CD4-positive, alpha-beta T cell treated with Interleukin-12 subunit alpha and Interleukin-12 subunit beta, for 1 hour (primary cell): ENCODE data around the gene TNNC1.

Source experiments
- DNase-seq: peaks from one replicate; pipeline ENCODE4 v3.0.0-alpha.2; 2020

TNNC1 gene

DNA sequence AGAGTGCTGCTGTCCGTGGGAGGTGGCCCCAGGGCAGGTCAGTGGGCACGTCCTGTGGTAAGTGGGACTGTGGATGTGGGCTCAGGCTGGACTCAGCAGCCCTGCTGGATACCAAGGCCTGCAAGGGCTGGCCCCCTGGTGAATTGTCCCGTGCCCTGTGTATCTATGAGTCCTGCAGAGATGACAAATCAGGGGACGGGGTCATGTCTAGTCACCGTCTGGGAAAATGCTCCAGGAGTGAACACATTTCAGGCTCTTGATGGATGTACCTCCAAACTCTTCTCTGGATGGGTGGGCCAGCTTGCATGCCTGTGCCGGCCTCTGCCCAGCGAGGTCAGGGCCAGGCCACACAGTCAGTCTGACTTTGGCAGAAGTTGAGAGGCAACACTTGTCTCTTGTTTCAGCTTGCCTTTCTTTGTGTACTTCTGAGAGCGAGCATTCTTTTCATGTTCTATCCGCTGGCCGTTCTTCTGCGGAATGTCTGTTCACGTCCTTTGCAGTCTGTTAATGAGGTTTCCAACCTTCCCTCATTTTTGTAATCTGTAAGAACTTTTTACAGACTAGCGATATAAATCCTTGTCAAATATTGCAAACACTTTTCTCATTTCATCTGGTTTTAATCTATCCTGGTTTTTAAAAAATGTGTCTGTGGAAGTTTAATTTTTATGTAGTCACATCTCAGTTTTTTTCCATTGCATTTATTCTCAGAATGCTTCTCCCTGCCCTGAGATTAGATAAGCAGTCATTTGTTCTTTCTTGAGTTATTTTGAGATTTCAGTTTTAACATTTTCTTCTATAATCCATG is 29.9 kb upstream of the TNNC1 start:
- no peak for DNase-seq

DNA sequence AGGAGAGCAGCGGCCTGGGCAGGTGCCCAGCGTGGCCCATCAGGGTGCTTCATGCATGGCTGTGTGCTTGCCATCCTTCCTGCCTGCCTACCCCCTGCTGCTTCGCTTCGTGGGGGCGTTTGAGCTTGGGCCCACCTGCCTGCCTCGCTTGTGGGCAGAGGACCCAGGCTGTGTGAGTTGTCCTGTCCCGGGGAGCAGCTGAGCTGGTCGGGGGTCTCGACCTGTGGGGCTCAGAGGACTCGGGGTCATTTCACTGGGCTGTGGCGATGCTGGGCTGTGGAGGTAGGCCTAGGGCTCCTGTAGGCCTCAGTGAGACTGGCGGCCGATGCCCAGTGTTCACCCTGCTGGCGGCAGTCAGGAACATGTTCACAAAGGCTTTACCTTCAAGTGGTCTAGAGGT is 29.2 kb upstream of the TNNC1 start:
- DNase-seq: no peak

DNA sequence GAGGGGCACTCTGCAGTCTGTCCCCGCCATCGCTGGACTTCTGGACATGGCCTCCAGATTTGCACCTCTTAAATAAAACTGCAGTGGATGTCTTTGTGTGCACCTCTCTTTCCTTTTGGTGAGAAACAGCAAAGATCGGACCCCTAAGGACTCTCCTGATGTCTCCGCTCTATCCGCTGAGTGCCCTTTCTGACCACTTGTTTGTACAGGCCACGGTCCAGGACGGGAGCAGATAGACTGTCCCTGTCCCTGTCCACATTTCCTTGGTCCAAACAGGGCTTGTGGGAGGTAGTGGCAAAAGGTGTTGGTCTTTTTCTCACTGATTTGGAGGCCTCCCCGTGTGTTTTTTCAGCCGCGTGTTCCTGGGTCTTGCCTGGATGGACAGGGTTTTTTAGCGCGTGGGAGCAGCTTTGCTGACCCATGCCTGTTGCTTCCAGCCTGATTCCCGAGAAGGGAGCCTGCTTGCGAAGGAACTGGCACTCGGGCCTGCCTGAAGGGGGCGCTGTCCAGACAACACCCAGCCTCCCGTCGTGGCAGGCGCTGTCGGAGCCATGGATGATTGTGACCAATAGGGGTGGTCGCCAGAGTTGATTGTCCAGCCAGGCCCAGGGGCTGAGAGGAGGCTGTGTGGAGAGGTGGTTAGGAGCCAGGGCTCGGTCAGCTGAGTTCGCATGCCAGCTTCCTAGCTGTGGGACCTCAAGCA is 28.1 kb upstream of the TNNC1 start:
- no peak for DNase-seq

DNA sequence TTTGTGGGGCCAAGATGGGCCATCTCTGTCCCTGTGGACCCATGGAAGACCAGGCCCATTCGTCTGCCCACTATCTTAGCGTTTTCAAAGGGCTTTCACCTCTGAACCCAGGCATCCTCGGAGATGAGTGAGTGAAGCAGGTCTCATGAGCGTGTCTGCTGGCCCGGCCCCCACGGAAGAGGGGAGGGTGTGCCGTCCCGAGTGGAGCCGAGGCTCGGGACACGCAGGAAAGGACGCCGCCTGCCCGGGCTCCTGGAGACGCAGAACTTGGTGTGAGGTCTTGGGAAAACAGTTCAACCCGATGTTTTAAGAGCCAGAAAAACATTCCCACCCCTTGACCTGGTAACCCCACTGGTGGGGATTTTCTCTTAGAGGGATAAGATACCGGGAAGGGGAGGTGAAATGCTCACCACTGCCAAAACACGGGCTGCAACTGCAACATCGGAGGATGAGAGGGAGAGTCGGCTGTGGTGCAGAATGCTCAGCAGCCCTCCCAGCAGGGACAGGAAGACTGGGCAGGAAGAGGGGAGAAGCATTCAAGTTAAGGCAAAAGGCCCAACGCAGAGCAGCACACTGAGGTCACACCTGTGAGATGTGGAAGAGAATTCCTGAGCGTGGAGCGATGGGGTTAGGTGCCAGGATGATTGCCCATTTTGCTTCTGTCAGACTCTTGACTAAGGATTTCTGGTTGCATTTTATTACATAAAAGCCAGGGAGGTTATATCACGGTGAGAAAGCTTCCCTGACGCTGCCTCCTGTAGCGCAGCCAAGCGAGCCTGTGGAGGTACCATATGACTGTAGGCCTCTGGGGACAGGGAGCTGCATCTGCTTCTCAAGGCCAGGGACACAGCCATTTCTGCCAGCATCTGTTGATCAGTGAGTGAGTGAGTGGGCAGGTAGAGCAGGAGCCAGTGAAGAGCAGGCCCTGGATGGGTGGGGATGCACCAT is 27.2 kb upstream of the TNNC1 start:
- DNase-seq: no peak

DNA sequence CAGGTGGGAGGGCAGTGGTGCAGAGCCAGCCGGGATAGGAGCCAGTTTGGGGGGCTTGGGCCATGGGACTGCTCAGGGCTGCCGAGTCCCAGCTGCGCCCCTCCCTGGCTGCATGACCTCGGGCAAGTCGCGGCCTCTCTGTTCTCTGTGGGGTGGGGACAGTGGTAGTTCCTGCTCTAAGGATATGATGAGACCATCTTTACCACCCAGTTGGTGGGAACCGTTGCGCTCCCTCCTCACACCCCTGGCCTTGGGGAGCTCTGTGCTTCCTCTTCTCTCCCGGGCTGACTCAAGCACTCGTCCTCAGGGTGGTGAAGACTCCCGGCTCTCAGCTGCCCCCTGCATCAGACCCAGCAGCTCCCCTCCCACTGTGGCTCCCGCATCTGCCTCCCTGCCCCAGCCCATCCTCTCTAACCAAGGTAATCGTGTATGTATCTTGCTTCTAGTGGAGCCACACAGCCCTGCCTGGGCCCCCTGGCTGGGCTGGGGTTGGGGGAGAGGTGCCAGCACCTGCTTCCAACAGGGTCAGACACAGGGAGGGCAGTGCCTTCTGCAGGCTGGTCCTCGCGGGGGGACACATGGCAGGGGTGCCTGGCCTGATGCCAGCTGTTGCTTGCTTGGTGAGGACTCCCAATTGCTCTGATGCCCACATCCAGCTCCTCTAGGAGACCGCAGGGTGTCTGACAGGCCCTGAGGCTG is 26.2 kb upstream of the TNNC1 start:
- DNase-seq: no peak

DNA sequence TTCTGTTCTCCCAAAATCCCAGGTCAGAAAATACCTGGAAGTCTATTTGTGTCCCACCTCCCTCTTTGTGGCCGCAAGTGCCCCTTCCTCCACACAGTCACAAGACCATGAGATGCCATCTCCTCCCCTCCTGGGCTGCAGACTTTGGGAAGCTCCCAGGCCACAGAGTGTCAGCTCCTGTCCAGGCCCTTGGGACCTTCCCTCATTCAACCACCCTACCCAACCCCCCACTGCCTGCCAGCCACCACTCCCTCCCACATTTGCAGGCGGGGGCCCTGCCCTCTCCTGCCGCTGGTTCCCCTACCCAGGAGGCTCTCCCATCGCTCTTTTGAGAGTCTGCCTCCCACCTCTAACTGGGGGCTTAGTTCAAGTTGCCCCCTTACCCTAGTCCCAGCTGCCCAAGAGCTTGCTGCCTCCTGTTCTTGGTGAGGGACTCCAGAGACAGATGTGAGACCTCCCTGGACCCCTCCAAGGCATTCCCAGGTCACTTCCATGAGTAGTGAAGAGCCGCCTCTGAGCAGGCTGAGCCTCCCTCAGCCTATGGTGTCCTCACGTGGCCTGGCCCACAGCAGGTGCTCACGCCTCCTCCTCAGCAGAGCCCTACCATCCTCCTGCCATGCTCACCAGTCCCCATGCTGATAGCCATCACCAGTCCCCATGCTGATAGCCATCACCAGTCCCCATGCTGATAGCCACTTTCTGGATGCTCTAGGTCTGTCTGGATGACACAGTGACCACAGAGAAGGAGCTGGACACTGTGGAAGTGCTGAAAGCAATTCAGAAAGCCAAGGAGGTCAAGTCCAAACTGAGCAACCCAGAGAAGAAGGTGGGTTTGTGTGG is 25.4 kb upstream of the TNNC1 start:
- no peak for DNase-seq

DNA sequence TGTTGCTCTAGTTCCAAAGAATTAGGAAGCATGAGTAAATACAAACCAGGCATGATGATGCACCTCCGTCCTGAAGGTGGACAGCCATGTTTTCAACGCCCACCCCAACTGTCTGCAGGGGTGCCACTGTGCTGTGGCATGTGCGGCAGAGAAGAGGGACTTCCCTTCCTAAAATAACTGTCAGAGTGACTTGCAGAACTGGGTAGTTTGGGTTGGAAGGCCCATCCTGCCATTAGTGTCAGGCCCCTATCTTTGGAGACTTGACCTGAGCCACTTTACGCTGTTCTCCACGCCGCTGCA is 23.9 kb upstream of the TNNC1 start:
- DNase-seq: no peak

DNA sequence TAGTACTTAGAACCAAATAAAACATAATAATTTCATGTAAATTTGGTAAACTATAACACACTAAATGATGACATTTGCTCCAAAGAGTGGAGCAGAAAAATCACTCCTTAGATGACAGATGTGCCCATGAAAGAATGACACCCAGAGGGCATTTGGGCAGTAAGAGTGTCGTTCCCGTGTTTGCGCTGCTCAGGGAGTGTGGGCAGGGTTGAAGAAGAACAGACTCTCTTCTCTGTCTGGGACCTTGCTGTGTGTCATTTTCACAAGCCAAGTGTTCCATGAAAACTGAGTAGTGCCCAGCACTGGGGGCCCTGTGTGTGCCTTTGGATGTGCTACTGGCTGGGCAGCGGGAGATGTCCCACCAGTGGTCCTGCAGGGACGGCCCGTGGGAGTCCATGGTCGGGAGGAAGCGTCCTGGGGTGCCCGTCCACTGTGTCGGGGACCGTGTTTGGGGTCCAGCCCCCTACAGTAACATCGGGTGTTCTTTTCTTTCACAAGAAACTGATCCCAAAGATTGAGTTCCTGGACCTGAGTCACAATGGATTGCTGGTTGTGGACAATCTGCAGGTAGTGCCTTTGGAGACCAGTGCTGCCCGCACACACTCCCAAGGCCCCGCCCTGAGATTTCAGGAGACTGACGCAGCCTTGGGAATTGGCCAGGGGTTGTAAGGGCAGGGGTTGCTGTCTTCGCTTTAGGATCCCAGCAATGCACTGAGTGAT is 23.4 kb upstream of the TNNC1 start:
- DNase-seq: no peak

DNA sequence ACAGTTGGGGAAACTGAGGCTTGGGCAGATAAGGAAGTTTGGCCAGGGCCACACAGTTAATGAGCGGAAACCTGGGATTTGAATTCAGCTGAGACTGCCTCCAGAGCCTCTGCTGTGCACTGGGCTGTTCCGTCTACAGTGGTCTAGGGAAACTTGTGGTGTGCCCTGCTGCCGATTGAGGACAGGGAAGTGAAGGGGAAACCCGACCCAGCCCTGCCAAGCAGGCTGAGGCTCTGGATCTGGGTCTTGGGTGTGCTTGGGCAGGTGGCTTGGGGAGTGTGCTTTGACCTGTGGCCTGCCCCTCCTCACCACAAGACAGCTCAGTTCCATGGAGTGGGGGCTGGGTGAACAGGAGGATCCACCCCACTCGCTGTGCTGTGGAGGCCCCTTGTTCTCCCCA is 19.2 kb upstream of the TNNC1 start:
- DNase-seq: no peak

DNA sequence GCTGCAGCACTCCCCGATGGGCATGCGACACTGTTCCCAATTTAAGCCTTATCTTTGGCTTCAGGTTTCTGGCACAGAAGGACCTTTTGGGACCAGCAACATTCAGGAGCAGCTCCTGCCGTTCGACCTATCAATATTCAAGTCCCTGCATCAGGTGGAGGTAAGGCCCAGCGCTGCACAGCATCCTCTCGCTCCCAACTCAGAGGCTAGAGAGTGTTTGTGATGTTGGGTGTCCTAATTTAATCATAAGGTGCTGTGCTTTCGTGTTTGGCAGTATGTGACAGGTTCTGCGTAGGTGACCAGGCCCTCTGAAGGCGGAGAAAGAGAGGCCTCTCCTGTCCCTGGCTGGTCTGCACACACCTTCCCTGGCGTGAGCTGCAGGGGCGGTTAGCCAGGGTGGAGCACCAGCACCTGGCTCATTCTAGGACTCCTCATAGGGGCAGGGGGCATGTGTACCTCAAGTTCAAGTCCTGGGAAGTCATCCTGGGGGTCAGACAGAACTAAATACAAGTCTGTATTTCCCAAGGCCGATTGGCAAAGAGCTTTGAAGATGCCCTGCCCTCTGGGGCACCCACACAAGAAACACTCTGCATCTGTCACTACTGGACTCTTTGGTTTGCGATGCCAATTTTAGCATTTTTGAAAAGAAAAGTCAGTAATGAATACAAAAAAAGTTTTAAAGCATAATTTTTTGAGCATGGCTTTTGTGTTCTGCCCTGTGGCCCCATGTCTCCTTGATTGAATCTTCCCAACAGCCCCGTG is 18.6 kb upstream of the TNNC1 start:
- no peak for DNase-seq

DNA sequence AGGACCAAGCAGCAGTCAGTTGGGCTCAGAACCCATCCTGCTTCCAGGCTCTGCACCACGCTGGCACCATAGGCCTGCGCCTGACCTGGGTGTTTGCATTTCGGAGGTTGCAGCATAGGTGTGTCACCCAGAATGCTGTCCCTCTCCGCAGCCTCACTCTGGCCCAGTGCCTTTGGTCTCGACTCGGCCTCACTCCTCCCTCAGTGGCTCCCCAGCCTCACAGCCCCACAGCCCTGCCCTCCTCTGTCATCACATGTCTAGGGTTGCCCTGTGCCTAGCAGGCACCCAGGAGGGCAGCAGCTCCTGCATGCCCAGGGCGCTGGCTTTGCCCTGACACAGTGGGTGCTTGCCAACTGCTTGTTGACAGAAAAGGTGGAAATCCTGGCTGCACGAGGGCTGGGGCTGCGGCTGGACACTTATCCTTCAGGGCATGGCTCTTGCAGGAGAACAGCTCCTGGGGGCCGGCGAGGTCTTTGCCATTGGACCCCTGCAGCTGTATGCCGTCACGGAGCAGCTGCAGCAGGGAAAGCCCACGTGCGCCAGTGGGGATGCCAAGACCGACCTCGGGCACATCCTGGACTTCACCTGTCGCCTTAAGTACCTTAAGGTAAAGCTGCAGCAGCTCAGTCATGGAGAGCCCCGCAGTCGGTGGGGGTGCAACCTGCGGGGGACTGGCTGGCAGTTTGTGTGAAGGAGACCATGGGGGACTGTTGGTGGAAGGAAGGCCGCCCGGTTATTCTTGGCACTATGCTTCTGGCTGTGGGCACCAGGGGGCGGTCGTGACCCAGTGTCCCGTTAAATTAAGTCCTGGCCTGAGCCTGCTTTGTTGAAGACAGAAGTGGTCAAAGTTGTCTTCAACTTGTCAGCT is 17.8 kb upstream of the TNNC1 start:
- no peak for DNase-seq

DNA sequence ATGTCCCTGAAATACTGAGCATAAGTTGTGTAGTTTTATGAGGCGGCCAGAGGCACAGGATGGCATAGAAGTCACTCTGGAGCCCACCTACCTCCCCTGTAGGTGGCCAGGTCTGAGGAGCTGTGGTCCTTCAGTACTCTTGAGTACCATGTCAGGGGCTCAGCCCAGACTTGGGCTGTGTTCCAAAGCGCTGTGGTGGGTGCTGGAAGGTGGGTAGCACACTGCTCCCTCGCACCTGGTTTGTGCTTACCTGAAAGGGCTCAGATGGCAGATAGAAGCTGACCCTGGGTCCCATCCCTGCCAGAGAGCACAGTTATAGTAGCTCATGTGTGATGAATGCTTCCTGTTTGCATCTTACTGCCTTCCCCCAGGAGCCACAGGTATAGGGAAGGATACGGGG is 17.1 kb upstream of the TNNC1 start:
- DNase-seq: no peak

DNA sequence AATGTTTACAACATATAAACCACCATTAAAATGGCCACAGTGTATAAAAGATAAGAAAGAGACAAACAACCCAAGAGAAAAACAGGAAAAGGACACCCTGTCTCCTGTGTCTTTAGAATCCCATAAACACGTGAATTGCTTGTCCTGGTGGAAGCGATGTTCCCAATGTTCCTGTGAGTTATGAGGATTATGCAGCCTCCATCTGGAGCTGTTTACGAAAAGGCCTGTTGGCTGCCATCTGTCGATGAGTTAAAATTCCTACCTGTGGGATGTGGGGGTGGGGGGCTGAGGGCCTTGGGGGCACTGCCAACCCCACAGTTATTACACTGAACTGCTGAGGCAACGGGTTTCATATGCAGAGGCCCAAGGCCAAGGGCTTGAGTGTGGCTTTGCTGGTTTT is 15.2 kb upstream of the TNNC1 start:
- no peak for DNase-seq

DNA sequence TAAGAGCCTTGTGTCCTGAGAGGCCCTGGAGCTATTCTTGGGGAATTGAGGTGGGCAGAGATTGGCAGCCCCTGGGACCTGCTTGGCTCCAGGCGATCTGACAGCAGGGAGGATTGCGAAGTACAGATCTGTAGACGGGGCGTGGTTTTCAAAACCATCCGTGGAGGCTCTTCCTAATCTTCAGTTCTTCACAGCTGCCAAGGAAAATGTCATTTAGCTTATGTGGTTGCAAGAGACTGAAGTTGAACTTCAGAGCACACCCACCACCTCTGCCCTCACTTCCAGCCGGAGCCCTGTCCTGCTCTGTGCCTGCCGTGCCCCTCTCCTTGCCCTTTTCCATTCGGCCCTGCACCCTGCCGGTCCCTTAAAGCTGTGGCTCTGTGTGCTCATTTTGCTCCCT is 14.5 kb upstream of the TNNC1 start:
- no peak for DNase-seq

DNA sequence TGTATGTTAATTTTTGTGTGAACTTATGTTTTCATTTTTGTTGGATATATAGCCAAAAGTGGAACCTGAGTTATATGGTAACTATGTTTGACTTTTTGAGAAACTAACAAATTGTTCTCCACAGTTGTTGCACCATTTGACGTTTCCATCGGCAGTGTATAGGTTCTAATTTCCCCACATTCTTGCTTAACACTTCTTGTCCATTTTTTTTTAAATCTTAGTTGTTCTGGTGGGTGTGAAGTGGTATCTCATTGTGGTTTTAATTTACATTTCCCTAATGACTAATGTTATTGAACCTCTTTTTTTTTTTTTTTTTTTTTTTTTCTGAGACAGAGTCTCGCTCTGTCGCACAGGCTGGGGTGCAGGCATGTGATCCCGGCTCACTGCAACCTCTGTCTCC is 9.6 kb upstream of the TNNC1 start:
- no peak for DNase-seq

DNA sequence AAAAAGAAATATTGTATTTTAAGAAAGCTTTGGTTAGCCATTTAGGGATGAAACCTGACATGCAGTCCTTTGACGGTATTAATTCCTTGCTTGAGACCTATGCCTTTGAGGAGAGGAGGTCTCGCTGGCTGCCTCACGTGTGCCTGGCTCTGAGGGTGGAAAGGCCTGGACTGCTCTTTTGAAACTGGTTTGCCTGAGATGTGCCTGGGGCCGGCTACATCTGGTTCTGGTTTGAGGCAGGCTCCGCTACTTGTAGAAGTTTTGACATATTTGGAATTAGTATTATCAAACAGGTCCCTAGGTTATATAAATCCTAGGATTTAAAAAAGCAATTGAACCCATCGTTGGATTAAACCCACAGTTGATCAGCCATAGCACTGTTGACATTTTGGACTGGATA is 8.0 kb upstream of the TNNC1 start:
- DNase-seq: no peak

DNA sequence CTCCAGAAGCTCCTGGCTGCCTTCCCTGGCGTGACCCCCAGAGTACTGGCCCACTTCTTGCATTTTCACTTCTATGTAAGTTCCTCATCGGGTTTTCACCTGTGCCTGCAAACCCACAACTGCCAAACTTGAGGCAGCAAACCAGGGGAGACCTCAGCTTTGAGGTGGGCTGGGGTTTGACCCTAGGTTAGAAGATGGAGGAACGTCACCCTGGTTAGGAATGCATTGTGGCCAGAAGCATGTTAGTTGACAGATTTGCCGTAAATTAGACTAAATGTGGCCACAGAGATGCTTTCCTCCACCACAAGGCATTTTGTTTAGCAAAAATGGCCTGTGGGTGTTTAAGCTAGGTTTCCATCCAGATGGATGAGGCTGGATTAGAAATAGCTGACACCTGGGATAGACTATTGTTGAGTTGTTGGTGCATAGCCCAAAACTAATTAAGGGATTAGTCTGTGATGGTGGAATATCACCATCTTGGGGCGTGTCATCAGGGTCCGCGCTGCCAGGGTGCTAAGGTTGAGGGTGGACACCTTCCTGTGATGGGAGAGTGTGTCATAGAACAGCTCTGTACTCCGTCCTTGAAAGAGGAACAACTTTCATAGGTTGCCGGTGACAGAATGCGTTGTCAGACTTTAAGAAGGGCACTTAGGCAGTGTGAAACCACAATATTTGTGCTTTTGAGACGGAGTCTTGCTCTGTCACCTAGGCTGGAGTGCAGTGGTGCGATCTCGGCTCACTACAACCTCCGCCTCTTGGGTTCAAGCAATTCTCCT is 5.1 kb upstream of the TNNC1 start:
- no peak for DNase-seq

DNA sequence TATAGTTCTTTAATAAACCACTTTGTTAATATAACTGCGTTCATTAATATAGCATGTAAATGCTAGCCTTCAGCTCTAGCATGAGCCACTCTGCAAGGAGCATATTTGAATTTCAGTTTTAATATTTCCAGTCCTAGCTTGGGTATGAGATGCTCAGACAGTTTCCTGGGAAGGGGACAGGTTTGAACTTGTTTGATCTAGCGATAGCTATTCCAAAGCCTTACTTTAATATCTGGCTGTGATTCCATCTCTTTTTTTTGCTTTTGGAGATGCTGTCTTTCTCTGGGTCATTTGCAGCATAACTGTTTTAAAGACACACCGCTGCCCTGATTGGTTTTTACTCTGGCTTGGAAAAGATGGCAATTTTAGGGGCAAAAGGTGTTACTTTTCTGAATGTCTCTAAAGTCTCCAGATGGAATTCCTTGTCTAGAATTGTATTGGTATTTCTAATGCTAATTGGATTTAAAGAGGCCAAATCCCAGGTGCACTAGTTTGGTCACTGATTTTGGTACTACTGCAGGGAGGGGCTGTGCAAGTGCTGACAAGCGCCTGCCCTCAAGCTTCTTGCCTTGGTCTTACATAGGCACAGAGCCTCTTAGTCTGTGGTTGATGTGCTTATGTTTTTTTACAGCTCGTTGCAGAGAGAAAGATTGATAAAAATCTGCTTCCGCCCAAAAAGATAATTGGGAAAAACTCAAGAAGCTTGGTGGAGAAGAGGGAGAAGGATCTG is 4.4 kb upstream of the TNNC1 start:
- no peak for DNase-seq
